Glomerular visceral epithelial cell (primary cell): ENCODE results near the gene CHIA.

Experiments
- DNase-seq: peaks from one replicate; pipeline ENCODE4 v3.0.0-alpha.2; 2016; ENCODE audit errors: extremely low spot score

CHIA gene

GRCh38 chr1:111290630-111291029 lies at the start of gene CHIA:
TSS of gene CHIA (plus strand) at chr1:111290851. CDS start at chr1:111310468, 19,617 bp downstream.
- DNase-seq = peak; percentile 24

GRCh38 chr1:111241797-111242196 lies 48.9 kb upstream of the CHIA start:
- no peak for DNase-seq

- no peak for DNase-seq
Observed at GRCh38 chr1:111242805-111243523, 47.7 kb upstream of the CHIA start.

- DNase-seq = no peak
Observed at GRCh38 chr1:111247125-111247838, 43.4 kb upstream of the CHIA start.

- DNase-seq = no peak
Observed at GRCh38 chr1:111249960-111250359, 40.7 kb upstream of the CHIA start.

GRCh38 chr1:111251570-111251969 lies 39.1 kb upstream of the CHIA start:
- no peak for DNase-seq

GRCh38 chr1:111252786-111253185 lies 37.9 kb upstream of the CHIA start:
- no peak for DNase-seq

GRCh38 chr1:111253876-111254275 lies 36.8 kb upstream of the CHIA start:
- DNase-seq = no peak

GRCh38 chr1:111256988-111257658 lies 33.5 kb upstream of the CHIA start:
- DNase-seq = no peak

- no peak for DNase-seq
Observed at GRCh38 chr1:111267801-111268508, 22.7 kb upstream of the CHIA start.

GRCh38 chr1:111269825-111270406 lies 20.7 kb upstream of the CHIA start:
- no peak for DNase-seq

- DNase-seq = no peak
Observed at GRCh38 chr1:111270771-111271463, 19.7 kb upstream of the CHIA start.

- DNase-seq = no peak
Observed at GRCh38 chr1:111271464-111271801, 19.2 kb upstream of the CHIA start.

GRCh38 chr1:111272081-111272480 lies 18.6 kb upstream of the CHIA start:
- DNase-seq = no peak

- DNase-seq = no peak
Observed at GRCh38 chr1:111274653-111275052, 16.0 kb upstream of the CHIA start.

- peak; percentile 50 for DNase-seq
Observed at GRCh38 chr1:111275079-111275478, 15.6 kb upstream of the CHIA start.

- DNase-seq = no peak
Observed at GRCh38 chr1:111275780-111276433, 14.7 kb upstream of the CHIA start.

- DNase-seq = no peak
Observed at GRCh38 chr1:111279144-111279543, 11.5 kb upstream of the CHIA start.

- no peak for DNase-seq
Observed at GRCh38 chr1:111280267-111280666, 10.4 kb upstream of the CHIA start.

GRCh38 chr1:111281411-111281810 lies 9.2 kb upstream of the CHIA start:
- DNase-seq = no peak

- no peak for DNase-seq
Observed at GRCh38 chr1:111283838-111284237, 6.8 kb upstream of the CHIA start.
